ENCODE data around the gene LMNTD1.

- TF ChIP-seq CTCF (IDR thresholded peaks at IDR 0.05 in 2 of 3, conservative IDR thresholded peaks at IDR 0.05 in 1 of 3; ENCODE audit: control insufficient read depth in 2 of 3, extremely low read depth in 1 of 3, insufficient read depth in 1 of 3, low read depth in 3 of 3, low read length in 3 of 3) (no peak), NRF1 (conservative IDR thresholded peaks at IDR 0.05; ENCODE audit: low read depth, low read length) (no peak), FOXM1 (IDR thresholded peaks at IDR 0.05; ENCODE audit: low read depth, low read length) (no peak), REST (IDR thresholded peaks at IDR 0.05; ENCODE audit: low read depth, low read length) (no peak), ASH2L (IDR thresholded peaks at IDR 0.05; ENCODE audit: borderline replicate concordance, low read depth) (no peak), EZH2 (IDR thresholded peaks at IDR 0.05; ENCODE audit: borderline replicate concordance, control insufficient read depth, low read depth, low read length) (no peak), POLR2A (IDR thresholded peaks at IDR 0.05; ENCODE audit: low read depth, low read length) (no peak), TAF1 (IDR thresholded peaks at IDR 0.05; ENCODE audit: borderline replicate concordance, low read depth, low read length) (no peak), CBX5 (IDR thresholded peaks at IDR 0.05; ENCODE audit: low read depth) (no peak), ZNF592 (IDR thresholded peaks at IDR 0.05) (no peak), STAT1 (conservative IDR thresholded peaks at IDR 0.05) (no peak), EP300 (IDR thresholded peaks at IDR 0.05; ENCODE audit: borderline replicate concordance in 1 of 2, control insufficient read depth in 1 of 2, low read depth in 2 of 2, low read length in 2 of 2) (no peak), TCF12 (IDR thresholded peaks at IDR 0.05; ENCODE audit: low read depth, low read length) (no peak)
Measured at GRCh38 chr12:25463521-25463920, 89.6 kb downstream of the LMNTD1 start.

Measured in GM12878 (cell line).